ENCODE measurements around the gene DLX2.

The DLX2 gene

DNA sequence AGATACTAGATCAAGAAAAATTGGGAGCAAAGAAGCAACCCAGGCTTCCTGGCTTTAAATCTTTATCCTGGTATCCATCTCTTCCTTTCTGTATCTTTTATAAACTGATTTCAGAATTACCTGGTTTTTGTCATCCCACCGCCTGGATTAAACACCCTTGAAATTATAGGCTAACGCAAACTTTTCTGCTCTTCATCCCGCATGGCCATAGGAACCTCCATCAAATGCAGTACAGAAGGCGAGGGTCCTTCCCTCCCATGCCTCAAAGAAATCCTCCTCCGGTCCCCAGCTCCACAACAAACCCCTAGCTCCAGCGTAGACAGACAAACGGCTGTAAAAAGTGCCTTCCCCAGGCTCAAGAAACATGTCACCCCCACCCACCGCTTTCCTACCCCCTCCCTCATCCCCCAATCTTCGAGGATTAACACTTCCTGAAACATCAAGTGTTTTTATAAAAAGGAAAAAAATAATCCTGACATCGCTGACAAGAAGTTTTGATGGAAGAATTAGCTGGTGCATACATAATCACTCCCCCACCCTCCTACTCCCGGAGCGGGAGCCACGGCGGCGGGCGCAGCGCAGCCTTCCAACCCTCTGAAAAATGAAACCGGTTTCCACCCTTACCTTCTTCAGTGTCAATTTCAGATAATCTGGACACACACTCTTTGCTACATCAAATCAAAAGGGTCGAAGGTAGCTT, 9.8 kb downstream of the DLX2 start:
- DNase-seq: no peak

DNA sequence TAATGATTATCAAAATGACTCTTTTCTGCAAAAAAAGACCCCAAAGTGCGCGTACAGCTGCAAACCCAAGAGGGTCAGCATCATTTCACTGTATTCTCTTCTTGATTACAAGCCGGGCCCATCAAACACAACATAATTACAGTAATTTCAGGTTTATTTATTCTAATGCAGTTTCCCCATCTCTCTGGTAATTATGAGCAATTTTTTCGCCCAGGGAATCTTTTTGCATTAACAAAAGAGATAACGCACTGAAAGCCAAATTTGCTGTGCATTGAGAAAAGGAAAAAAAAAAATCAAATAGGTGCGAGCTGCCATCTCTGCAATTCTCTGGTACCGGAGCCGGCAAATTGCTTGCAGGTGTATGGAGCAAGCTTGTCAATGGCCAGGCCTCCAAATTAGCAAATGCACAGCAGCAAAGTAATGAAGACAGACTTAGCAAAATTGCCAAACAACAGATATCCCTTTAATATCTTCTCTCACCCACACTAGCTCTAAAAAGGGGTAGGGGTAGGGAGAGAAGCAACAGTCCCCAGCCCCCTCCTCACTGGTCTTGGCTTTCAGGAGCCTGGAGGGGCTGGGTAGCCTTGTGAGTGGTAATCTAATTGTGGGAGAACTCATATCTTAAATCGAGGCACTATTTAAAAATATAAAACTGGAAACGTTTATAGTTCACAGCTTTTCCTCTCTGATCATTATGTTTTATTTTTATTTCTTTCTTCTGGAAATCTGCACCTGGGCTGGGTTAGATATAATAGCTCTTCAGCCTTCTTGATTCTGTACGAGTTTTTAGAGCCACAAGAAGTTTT, 10.7 kb downstream of the DLX2 start:
- no peak for DNase-seq

DNA sequence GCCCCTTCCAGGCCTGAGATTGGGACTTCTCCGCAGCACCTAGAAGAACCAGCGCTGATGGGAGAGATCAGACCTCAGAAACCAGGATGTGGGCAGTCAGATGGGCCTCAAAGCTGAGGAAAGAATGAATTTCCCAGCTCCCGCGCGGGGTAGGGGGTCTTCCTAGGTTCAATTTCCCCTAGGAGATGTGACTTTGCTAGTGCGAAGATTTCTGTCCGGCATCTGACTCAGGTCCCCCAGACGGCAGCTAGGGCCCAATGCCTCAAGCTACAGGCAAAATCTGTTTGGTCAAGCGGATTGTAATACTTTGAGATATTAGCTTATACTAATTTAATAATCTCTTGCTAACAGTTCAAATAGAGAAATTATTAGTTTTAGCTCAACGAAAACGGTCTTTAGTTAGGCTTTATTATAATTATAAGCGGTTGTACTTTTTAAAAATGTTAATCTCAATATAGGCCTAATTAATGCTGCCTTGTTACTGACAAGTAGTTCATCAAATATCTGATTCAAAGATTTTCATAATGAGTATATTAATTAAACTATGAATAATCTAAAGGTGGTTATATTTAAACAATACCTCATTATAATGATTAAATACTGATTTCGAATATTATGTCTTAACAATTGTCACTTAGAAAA, 11.6 kb downstream of the DLX2 start:
- no peak for DNase-seq

DNA sequence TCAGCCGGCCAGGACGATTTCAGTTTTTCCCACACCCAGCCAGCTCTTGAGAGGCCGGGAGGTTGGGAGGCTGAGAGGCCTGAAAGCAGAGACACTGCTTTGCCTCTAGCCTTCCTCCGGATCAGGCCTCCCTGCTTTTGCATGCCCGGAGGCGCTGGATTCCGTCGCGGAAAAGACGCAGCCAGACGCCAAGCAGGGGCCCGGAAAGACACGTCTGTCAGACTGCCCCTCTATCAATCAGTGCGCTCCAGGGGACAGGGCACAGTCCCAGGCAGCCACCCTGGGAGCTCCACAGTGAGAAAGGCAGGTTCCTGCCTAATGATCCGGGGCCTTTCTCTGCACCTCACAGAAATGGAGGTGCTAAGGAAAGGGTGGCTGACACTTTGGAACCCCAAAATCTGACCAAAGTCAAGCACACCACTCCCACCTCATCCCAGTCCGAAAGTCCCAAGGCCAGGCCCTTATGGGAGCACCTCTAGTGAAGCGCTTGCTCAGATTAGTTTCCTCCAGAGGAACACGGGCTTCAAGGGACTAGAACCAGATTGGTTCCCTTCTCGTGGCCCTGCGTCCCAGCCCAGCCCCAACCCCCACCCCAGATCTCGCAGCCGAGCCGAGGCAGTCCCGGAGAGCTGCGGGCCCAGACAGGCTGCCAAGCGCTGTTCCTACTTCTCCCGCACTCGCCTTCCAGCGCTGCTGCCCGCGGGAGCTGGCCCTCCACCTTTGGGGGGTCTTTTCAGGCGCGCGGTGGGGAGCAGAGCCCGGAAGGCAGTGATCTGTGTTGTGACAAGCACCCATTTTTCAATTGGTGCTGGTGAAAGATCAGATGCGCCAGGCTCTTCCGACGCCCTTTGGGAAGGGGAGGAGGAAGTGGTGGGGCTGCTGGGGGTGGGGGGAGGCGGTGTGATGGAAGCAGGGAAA, 12.4 kb downstream of the DLX2 start:
- DNase-seq: peak; percentile 12

DNA sequence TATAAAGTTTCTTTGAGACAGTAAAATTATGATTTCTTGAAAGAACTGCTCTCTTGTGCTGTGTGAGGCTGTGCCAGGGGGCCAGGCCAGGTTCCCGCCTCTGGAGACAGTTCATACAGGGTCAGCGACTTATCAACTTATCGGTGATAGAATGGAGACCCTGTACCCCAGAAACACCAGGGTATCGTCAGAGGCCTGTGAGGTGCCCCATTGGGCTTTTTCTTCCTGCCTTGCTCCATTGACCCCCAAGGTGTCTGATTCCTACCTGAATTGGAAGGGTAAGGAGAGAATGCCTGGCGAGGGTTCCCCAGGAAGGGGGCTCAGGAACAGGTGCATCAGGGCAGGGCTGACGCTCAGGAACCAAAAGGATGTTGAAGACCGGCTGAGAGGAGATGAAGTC, 13.1 kb downstream of the DLX2 start:
- DNase-seq: no peak

DNA sequence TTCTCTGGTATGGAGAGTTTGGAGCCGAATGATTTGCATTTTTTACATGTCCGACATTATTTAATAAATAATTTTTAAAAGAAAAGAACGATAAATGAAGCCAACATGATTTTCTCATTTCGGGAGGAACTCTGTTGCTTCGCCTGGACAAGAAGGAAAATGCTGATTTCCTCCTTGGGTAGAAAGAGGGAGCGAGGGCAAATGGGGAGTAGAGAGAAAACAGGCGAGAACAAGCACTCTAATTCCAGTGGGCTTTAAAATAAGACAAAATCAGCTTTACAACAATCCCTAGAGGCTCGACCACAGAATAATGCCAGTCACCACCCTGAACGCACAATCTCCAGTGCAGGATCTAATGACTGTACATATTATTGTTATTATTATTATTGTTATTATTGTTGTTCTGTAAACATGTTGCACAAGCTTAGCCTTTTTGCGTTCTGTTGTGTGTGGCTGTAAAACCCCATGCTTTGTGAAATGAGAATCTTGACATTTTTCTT, 13.6 kb downstream of the DLX2 start:
- DNase-seq: no peak

DNA sequence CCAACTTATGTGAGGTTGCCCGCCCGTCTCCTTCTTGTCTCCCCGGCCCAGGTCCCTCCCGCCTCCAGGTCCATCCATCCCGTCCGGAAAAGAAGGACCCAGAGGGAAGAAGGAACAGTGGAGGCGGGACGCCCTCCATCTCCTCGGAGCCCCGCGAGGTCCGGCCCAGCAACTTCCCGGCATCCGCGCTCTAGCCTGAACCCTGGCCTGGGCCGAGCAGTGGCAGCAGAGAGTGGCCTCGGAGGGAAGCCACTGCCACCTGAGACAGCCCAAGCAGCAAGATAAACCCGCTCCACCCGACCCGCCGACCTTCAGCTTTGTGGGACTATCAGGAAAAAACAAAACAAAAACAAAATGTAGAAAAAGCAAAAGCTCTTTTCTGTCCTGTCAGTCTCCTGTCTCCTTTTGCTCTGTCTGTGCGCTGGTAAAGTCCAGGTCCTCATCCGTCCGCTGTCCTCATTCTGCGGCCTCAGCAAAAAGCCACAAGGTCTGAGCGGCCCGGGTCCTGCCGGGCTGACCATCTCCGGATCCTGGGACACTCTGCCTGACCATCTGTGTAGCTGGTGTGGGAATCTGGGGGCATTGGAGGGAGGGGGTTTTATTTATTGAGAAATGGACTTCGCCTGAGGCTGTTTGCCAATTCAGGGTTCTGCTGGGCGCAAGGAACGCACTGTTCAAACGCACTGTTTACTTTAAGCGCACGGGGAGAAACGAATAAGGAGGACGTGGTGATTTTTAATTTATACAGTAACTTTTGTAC, 14.3 kb downstream of the DLX2 start:
- peak; percentile 12 for DNase-seq

DNA sequence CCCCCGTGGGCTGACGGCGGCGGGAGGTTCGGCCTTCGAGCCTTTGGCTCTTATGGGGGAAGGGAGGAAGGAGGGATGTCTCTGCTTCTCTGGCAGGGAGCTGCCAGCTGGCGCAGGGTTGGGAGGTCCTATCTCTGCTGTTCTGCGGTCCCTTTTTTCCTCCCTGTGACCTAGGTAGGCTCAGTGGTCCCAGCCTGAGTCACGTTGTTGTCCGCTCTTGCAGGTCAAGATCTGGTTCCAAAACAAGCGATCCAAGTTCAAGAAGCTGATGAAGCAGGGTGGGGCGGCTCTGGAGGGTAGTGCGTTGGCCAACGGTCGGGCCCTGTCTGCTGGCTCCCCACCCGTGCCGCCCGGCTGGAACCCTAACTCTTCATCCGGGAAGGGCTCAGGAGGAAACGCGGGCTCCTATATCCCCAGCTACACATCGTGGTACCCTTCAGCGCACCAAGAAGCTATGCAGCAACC, 14.9 kb downstream of the DLX2 start:
- DNase-seq: no peak

DNA sequence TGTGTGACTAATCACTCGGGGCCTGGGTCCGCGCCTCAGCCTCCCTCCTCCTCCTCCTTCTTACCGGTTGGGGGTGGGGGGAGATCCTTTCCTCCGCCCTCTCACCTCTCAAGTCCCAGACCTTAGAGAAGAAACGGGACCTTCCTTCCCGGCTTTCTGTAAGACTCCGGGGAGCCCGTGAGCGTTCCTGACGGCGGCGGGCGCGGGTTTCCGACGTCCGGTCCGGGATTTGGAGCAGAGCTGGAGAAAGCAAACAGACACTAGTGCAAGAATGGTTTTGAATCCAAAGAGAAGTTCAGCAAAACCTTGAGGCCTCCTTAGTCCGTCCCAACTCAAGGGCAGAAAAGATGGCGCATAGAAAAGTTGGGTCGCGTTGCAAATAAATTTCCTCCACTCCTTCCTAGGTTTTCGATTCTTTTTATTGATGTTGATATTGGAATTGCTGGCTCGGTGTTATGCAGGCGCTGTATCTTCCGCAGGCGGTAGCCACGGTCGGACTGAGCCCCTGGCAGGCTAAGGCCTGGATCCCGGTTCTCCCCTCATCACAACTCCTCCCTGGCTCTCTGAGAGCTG, 15.4 kb downstream of the DLX2 start:
- no peak for DNase-seq

DNA sequence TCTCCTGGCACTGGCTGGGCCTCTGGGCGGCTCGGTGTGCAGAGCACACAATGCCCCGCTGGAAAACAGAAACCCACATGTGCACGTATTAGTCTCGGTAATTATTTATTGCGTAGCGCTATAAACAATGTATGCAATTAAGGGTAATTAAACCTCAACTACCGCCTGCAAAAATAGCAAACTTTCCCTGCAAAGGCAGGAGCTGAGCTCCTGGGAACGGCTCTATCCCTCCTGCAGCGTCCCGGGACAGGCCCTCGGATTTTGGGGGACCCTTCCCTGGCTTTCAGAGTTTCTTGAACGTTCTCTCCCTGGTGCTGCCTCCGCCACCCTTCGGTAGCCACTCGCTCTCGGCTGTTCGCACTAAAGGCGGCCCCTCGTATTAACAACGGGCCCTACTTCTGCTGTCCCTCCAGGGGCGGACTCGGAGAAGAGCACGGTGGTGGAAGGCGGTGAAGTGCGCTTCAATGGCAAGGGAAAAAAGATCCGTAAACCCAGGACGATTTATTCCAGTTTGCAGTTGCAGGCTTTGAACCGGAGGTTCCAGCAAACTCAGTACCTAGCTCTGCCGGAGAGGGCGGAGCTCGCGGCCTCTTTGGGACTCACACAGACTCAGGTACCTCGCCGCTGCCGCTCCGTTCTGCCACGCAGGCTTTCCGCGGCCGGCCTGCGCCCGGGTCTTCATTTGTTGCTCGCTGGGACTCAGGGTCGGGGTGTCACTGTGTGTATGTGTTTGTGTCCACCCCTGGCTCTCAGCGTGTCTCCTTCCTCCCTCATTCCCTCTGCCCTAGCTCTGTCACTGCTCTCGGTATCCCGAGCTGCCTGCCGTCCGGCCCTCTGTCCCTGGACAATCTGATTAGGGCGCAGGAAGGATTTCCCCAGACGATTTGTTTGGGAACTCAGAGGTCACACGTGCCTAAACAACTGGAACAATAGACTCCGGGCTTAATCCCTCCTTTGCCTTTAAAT, 16.2 kb downstream of the DLX2 start:
- DNase-seq: peak; percentile 74

DNA sequence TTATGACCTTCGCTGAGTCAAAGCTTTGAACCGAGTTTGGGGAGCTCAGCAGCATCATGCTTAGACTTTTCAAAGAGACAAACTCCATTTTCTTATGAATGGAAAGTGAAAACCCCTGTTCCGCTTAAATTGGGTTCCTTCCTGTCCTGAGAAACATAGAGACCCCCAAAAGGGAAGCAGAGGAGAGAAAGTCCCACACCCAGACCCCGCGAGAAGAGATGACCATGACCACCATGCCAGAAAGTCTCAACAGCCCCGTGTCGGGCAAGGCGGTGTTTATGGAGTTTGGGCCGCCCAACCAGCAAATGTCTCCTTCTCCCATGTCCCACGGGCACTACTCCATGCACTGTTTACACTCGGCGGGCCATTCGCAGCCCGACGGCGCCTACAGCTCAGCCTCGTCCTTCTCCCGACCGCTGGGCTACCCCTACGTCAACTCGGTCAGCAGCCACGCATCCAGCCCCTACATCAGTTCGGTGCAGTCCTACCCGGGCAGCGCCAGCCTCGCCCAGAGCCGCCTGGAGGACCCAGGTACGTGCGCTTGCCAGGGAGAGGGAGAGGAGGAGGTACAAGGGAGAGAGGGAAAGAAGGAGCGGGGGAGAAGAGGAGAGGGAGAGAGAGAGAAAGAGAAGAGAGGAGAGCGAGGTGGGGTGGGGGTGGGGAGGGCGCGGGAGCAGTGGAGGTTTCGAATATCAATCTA, 17.1 kb downstream of the DLX2 start, which contains the start of gene DLX1:
DLX1 (plus strand) TSS at position 48 of the 700 bp plus-strand sequence; CDS start at position 219, 171 bp downstream.
- peak; percentile 26 for DNase-seq

DNA sequence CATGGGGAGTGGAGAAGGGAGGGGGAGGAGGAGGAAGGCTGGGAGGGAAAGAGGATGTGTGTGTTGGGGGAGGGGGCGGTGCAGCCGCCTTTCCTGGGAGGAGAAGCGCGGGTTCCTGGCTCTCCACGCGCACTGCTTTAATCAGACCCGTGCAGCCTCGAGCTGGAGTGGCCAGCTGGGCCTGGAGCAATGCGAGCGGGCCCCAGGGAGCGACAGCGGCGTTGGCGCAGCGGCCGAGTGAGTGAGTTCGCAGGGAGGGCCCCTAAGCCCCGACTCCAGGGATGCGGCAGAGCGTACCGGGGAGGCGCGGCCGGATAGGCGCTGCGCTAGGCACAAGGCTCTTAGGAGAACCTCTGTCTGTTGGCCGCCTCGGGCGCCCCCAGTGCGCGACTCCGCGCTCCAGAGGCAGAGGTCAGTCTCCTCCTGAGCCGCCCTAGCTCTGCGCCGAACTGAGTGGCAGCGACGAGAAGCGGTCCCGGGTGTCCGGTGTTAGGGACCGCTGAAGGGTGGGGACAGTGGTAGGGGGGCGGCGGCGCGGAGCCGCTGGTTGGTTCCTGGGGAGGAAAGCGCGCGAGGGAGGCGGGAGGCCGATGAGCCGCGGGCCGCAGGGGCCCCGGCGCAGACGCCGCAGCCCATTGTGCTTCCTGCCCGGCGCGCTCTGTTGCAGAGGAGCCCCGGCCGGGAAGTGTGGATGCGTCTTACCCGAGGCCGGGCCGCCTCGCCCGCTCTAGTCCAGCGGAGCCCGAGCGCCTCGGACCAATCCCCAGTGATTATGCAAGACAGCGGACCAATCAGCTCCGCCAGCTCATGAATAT, 17.8 kb downstream of the DLX2 start:
- DNase-seq: peak; percentile 76

DNA sequence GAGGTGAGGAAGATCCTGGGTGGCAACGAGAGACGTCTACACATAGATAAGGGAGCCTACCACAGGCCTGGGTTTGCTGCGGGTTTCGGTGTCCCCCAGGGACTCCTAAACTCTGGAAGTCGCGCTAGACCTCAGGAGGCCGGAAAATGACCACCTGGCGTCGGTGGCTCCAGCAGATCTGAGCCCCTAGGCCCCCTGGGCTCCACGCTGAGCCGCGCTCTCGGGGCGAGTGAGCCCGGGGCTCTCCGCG, 18.4 kb downstream of the DLX2 start:
- DNase-seq: no peak

DNA sequence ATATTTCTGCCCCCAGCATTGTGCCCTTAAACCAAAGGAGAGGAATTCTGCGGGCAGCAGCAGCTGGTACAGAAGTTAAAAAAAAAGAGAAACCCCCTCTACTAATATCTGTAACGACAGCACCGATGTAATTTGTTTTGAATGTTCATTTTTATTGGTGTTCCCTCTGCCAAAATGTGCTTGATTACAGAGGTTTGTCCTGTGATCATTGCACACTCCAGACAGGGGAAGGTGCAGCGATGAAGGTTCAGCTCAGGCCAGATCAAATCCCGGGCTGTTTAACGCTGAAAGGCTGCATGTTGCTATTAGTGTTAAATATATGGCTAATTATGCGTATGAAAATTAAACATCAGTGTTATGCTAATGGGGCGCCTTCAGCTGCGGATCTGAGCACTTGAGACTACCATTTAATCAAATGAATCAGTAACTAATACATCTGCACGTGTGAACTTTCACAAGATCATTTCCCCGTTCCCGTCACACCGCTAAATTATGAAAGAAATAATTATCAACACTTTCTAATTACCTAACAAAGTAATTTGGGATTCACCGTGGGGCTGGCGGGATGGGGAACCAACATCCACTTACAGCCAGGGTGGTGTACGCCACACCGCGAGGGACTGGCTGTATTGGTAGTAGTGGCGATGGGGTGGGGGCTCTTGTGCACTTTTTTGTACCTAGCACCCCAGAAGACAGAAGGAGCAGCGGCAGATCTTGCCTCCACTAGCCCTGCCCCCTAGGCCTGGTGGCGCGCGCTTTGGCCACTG, 18.9 kb downstream of the DLX2 start:
- DNase-seq: peak; percentile 24

DNA sequence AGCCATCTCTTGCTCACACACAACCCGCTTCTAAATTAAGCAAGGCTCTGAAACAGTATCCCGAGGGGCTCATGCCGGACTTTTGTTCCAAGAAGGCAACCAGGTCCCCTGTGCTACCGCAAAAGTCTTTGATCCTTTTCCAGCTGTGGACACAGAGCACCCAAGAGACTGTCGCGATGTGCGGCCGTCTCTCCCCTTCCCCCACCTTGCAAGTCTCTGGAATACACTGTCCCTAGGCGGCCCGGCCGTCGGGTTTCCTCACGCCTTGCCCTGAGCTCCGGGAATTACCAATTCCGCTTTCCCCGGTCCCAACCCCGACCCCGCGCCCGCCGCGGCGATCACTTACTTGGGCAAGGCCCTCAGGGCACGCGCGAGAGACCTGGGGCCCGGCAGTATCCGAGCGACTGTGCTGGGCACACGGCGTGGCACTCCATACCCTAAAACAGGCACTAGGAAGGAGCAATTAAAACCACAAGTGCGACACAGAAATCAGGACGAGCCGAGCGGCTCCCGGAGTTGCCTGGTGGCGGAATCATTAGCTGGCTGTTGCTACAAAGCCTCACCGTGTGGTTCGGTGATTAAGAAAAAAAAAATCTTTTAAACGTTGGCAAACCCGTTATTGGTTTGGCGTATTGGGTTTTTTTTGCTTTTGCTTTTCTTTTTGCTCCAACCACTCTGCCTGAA, 19.6 kb downstream of the DLX2 start:
- peak; percentile 19 for DNase-seq

DNA sequence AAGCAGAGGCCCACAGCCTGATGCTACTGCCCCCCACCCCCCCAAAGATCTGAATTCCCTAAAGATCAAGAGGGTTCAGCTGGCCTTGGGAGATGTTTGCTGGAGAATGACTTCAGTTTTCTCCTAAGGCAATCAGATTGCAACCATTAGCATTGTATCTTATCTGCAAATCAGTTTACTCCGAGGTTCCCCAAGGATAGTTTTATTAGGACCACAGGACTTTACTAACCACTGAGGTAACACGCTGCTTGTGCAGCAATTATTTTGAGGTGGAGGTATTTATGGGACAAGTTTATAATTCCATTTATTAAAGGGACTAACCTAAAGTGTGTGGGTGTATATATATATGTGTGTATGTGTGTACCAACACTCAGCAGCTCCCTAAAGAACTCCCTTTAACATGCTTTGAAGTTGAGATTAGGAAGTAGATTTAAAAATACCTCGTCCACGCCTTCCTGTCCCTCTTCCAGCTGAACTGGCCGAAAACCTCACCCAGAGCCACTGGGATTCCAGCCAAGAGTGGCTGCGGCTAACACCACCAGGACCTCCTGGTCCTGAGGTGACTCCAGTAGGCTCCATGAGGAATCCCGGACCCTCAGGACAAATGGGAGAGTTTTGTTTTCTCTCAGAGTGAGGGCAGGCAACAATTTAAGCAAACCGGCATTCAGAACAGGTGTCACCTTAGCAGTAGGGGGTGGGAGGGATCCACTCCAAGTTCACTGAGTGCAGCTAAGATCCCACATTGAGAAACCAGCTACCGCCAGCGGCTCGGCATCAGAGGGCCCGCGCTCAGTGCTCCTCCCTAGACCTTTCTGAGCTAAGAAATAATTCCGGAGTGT, 20.4 kb downstream of the DLX2 start:
- DNase-seq: no peak

All from stimulated activated CD4-positive, alpha-beta T cell treated with anti-CD3 and anti-CD28 coated beads, Interleukin-15, amount 100 ng/mL, for 24 hours (primary cell).